ENCODE data around the gene PEX11B.
"Not testable (repeated sequence)": the region's sequence is repeated elsewhere in the genome, so short reads cannot be mapped to it uniquely, and the experiment has no call there.

DNA sequence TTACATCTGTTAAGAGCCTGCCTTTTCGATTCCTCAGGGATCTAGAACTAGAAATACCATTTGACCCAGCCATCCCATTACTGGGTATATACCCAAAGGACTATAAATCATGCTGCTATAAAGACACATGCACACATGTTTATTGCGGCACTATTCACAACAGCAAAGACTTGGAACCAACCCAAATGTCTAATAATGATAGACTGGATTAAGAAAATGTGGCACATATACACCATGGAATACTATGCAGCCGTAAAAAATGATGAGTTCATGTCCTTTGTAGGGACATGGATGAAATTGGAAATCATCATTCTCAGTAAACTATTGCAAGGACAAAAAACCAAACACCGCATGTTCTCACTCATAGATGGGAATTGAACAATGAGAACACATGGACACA is 1.8 kb upstream of the PEX11B start:
- TF ChIP-seq, protein P1, sequence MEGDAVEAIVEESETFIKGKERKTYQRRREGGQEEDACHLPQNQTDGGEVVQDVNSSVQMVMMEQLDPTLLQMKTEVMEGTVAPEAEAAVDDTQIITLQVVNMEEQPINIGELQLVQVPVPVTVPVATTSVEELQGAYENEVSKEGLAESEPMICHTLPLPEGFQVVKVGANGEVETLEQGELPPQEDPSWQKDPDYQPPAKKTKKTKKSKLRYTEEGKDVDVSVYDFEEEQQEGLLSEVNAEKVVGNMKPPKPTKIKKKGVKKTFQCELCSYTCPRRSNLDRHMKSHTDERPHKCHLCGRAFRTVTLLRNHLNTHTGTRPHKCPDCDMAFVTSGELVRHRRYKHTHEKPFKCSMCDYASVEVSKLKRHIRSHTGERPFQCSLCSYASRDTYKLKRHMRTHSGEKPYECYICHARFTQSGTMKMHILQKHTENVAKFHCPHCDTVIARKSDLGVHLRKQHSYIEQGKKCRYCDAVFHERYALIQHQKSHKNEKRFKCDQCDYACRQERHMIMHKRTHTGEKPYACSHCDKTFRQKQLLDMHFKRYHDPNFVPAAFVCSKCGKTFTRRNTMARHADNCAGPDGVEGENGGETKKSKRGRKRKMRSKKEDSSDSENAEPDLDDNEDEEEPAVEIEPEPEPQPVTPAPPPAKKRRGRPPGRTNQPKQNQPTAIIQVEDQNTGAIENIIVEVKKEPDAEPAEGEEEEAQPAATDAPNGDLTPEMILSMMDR (IDR thresholded peaks at IDR 0.05): not testable (repeated sequence)
- TF ChIP-seq POLR2AphosphoS5 (IDR thresholded peaks at IDR 0.05; ENCODE audit: low read depth, low read length); SIN3A (IDR thresholded peaks at IDR 0.05; ENCODE audit: borderline replicate concordance, insufficient read depth, low read depth, low read length): not testable (repeated sequence)
- TF ChIP-seq, protein P2, sequence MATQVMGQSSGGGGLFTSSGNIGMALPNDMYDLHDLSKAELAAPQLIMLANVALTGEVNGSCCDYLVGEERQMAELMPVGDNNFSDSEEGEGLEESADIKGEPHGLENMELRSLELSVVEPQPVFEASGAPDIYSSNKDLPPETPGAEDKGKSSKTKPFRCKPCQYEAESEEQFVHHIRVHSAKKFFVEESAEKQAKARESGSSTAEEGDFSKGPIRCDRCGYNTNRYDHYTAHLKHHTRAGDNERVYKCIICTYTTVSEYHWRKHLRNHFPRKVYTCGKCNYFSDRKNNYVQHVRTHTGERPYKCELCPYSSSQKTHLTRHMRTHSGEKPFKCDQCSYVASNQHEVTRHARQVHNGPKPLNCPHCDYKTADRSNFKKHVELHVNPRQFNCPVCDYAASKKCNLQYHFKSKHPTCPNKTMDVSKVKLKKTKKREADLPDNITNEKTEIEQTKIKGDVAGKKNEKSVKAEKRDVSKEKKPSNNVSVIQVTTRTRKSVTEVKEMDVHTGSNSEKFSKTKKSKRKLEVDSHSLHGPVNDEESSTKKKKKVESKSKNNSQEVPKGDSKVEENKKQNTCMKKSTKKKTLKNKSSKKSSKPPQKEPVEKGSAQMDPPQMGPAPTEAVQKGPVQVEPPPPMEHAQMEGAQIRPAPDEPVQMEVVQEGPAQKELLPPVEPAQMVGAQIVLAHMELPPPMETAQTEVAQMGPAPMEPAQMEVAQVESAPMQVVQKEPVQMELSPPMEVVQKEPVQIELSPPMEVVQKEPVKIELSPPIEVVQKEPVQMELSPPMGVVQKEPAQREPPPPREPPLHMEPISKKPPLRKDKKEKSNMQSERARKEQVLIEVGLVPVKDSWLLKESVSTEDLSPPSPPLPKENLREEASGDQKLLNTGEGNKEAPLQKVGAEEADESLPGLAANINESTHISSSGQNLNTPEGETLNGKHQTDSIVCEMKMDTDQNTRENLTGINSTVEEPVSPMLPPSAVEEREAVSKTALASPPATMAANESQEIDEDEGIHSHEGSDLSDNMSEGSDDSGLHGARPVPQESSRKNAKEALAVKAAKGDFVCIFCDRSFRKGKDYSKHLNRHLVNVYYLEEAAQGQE (IDR thresholded peaks at IDR 0.05; ENCODE audit: insufficient read depth in 1 of 2, low read depth in 2 of 2, low read length in 1 of 2): not testable (repeated sequence)
